Ishikawa (cell line): ENCODE data around the gene CHPT1.

Source experiments
- CEBPB ChIP-seq: IDR thresholded peaks from 2 replicates; pipeline ENCODE4 v1.6.1; 2012
- EGR1 ChIP-seq: IDR thresholded peaks from 2 replicates; pipeline ENCODE4 v1.6.1; 2012
- EP300 ChIP-seq: IDR thresholded peaks from 2 replicates; pipeline ENCODE4 v1.6.1; 2012; ENCODE audit warnings: borderline replicate concordance
- FOXM1 ChIP-seq: IDR thresholded peaks from 2 replicates; pipeline ENCODE4 v1.6.1; 2012; ENCODE audit warnings: low read depth, borderline replicate concordance
- NFIC ChIP-seq: IDR thresholded peaks from 2 replicates; pipeline ENCODE4 v1.6.1; 2012
- RAD21 ChIP-seq: IDR thresholded peaks from 2 replicates; pipeline ENCODE4 v1.6.1; 2012; ENCODE audit warnings: low read depth
- REST ChIP-seq: IDR thresholded peaks from 2 replicates; pipeline ENCODE4 v1.6.1; 2012; ENCODE audit warnings: low read depth, mild to moderate bottlenecking
- TAF1 ChIP-seq: IDR thresholded peaks from 2 replicates; pipeline ENCODE4 v1.6.1; 2012; ENCODE audit warnings: low read depth, mild to moderate bottlenecking
- TCF12 ChIP-seq: IDR thresholded peaks from 2 replicates; pipeline ENCODE4 v1.6.1; 2012; ENCODE audit warnings: low read depth
- TEAD4 ChIP-seq: IDR thresholded peaks from 2 replicates; pipeline ENCODE4 v1.6.1; 2012
- USF1 ChIP-seq: IDR thresholded peaks from 2 replicates; pipeline ENCODE4 v1.6.1; 2012
- YY1 ChIP-seq: IDR thresholded peaks from 2 replicates; pipeline ENCODE4 v1.6.1; 2012; ENCODE audit warnings: low read depth
- TF ChIP-seq, protein P1 (sequence below): IDR thresholded peaks from 2 replicates; pipeline ENCODE4 v1.6.1; 2012

- TF ChIP-seq TAF1 (no peak), RAD21 (no peak), EP300 (no peak), CEBPB (no peak), REST (no peak), YY1 (no peak), USF1 (no peak), EGR1 (no peak), NFIC (no peak), TCF12 (no peak), TEAD4 (no peak), FOXM1 (no peak)
- TF ChIP-seq, protein P1, sequence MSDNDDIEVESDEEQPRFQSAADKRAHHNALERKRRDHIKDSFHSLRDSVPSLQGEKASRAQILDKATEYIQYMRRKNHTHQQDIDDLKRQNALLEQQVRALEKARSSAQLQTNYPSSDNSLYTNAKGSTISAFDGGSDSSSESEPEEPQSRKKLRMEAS, result no peak
Measured at GRCh38 chr12:101743724-101744472, 46.5 kb downstream of the CHPT1 start.
